T1000 (cell line): Measurements from ENCODE around the gene DEFB112.

Experiments
- DNase-seq: peaks from one replicate; lab custom pipeline; 2025; ENCODE audit warnings: mixed read lengths; lab: John Stamatoyannopoulos, UW

The DEFB112 gene, protein sequence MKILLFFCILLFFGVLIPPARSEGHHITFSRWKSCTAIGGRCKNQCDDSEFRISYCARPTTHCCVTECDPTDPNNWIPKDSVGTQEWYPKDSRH

GRCh38 chr6:50049829-50050228 lies at the start of gene DEFB112:
Gene DEFB112, minus strand, starts transcription at chr6:50049929. Its CDS starts 60 bp downstream, at chr6:50049869.
- DNase-seq: no peak

DNA sequence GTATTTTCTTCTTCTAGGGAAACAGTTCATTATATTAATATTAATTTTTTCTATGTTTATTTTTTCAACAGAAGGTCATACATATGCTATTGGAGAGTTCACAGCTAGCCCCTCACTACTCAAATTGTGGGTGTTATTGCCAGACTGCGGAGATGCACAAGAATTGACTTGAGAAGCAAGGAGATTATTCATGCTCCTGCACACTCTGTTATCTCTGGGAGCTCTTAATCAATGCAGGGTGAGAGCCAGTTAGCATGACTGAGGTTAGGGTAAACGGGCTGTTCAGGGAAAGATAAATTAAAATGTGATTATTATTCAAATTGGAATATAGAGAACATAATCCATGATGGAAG lies 48.9 kb upstream of the DEFB112 start:
- DNase-seq: no peak

GRCh38 chr6:50097966-50098640 lies 48.4 kb upstream of the DEFB112 start:
- DNase-seq: no peak

GRCh38 chr6:50096296-50096695 lies 46.6 kb upstream of the DEFB112 start:
- no peak for DNase-seq

- DNase-seq: no peak
Measured at GRCh38 chr6:50093938-50094272, 44.2 kb upstream of the DEFB112 start.

DNA sequence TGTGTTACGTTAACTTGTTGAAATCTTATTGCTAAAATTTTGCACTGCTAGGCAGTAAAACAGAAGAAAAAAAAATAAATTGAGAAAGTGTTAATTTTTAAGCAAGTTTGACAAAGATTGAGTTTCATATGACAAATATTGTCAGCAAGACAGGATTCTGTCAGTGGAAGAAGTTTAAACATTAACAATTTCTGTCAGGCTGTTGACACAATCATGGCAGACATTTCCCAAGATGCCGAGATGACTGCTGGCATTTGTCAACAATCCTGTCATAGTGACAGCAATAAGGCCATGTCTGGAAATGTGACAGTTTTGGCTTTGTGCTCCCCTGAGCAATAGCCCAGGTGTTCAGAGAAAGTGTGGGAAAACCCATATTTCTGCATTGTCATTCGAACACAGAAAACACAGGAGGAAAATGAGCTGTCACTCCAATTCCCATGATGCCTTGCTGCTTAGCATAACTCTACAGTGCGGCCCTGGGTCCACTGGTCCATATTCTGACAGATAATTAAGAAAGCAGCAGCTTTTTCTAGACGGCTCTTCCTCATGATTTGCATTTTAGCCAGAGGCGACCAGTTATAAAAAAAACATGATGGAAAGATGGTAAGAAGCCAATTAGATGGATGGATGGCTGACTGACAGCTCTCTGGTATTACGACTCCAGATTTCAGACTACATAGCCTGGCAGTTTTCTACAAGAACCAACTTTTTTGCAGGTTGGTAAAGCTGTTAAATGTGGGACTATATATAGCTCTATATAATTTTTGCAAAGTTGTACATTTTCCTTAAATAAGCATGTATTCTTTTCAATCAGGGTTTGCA lies 43.6 kb upstream of the DEFB112 start:
- no peak for DNase-seq

- DNase-seq: no peak
Measured at GRCh38 chr6:50091641-50092040, 41.9 kb upstream of the DEFB112 start.

DNA sequence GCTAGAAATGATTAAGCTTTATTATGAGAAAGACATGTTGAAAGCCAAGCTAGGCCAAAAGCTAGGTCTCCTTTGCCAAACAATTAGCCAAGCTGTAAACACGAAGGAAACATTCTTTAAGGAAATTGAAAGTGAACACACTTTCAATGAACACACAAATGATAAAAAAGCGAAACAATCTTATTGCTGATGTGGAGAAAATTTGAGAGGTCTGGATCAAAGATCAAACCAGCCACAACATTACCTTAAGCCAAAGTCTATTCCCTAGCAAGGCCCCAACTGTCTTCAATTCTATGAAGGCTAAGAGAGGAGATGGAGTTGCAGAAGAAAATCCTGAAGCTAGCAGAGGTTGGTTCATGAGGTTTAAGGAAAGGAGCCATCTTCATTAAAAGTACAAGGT lies 40.2 kb upstream of the DEFB112 start:
- DNase-seq: no peak

- DNase-seq: peak; percentile 19
Measured at GRCh38 chr6:50087231-50087954, 37.7 kb upstream of the DEFB112 start.

GRCh38 chr6:50077385-50077784 lies 27.7 kb upstream of the DEFB112 start:
- DNase-seq: no peak

- no peak for DNase-seq
Measured at GRCh38 chr6:50076431-50076830, 26.7 kb upstream of the DEFB112 start.

GRCh38 chr6:50071921-50072320 lies 22.2 kb upstream of the DEFB112 start:
- DNase-seq: no peak

GRCh38 chr6:50070101-50070500 lies 20.4 kb upstream of the DEFB112 start:
- DNase-seq: no peak

- DNase-seq: no peak
Measured at GRCh38 chr6:50062051-50062450, 12.3 kb upstream of the DEFB112 start.

GRCh38 chr6:50056242-50056641 lies 6.5 kb upstream of the DEFB112 start:
- DNase-seq: no peak

GRCh38 chr6:50047026-50047425 lies 2.7 kb downstream of the DEFB112 start:
- no peak for DNase-seq

DNA sequence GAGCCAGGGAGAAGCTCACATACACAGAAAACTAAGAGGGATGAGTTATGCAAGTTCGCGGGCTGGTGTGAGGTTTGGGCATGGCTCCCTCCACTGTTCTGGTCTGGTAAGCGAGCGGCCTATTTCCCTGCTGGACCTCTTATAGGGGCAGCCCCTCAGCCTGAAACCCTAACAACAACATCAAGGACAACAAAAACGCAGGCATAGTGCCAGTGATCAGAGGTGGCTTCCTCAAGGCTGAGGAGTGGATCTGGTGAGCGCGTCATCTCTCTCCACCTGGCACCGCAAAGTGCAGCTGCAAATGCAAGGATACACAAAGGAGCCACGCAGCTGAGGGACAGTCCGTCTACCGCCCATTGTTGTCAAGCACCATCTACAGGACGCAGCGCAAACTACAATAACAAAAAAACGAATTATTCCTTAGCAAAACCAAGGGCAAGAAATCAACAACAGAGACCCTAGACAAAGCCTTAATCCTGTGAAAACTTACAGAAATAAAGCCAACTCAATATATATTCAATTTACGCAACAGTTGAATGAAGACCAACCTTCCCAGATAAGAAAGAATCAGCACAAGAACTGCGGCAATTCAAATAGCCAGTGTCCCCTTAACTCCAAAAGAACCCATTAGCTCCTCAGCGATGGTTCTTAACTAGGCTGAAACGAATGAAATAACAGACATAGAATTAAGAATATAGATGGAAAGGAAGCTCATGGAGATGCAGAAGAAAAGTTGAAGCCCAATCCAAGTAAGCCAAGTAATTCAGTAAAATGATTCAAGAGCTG lies 18.8 kb downstream of the DEFB112 start:
- DNase-seq: no peak

GRCh38 chr6:50030350-50030749 lies 19.4 kb downstream of the DEFB112 start:
- no peak for DNase-seq

DNA sequence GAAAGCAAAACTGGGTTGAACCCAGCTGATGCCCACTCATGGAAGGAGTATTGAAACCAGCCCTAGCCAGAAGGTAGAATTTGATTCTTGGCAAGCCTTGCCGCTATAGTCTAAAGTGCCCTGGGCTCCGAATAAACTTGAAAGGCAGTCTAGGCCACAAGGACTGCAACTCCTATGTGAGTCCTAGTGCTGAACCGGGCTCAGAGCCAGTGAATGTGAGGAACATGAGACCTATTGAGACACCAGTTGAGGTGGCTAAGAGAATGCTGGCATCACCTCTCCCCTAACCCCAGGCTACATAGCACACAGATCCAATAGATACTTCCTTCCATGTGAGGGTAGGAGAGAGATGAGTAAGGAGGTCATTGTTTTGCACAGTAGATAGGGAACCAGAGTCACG lies 24.5 kb downstream of the DEFB112 start:
- no peak for DNase-seq

DNA sequence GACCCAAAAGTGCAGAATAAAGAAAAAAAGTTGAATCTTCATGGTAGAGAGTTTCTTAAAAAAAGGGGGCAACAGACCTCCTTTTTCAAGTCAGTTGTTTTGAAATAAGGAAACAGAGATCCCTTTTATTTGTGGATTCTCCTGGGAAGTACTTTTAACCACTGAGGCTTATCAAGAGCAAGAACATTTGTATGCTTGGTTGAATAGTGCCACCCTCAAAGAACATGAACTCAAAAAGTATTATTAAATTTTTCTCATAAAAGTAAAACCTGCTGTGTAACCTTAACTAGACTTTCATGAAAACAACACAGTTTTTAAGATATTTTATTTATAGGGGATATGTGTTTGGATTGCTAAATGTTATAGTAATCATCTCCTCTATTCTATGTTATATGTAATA lies 27.8 kb downstream of the DEFB112 start, which contains the start of gene DEFB110:
DEFB110 (minus strand) TSS at position 101 of the 400 bp plus-strand sequence; CDS start at position 42, 59 bp downstream.
- DNase-seq: no peak

GRCh38 chr6:50007819-50008218 lies 41.9 kb downstream of the DEFB112 start:
- DNase-seq: no peak

GRCh38 chr6:50003139-50003538 lies 46.6 kb downstream of the DEFB112 start:
- no peak for DNase-seq
